ENCODE data around the gene RYR1. TPM values are rescaled to one million over a fixed set of nuclear protein-coding genes. Genes with fewer than 3 reads are reported as not detected.

The RYR1 gene
- total and polyA plus RNA-seq, 2 experiments from 2014 or later = under 0.01 TPM; not detected in 1

DNA sequence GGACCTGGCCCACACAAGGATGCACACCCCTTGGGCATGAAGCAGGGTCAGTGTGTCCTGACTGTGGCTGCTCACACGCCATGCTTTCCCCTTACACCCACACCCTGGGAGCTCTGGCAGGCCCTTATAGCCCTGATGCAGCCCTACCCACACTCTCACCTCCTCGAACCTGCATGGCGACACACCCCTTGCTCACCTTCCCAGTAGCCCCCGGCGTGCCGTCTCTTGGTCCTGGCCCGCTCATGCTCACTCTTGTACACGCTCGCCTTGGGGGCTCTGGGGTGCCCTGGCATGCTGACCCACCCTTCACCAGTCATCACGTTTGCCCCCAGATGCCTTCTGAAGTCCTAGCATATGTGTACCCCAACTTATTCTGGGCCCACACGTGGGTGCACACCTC lies 128.2 kb downstream of the RYR1 start:
- Histone ChIP-seq H4K20me1 (ENCODE audit: insufficient read depth) (no peaks in the 10 kb centered on the region), H3K4me3 (no peak overlapping the region), H3K27ac (no peak overlapping the region), H3K36me3 (ENCODE audit: low read depth) (no peaks in the 10 kb centered on the region), H3K4me2 (ENCODE audit: unreplicated experiment) (no peak overlapping the region), H2AFZ (no peak overlapping the region), H3K9me3 (ENCODE audit: low read depth) (no peaks in the 10 kb centered on the region), H3K9ac (no peak overlapping the region), H3F3A (ENCODE audit: insufficient read depth) (peaks cover 4% of the 10 kb centered on the region; the same call in 1 of the 2 replicates), H3K4me1 (ENCODE audit: insufficient read depth) (peaks cover 7% of the 10 kb centered on the region), H3K9me2 (ENCODE audit: insufficient read depth) (no peaks in the 10 kb centered on the region), H3K79me2 (ENCODE audit: insufficient read depth) (no peaks in the 10 kb centered on the region), H3K27me3 (replicated peaks; ENCODE audit: insufficient read depth) (peaks cover 13% of the 10 kb centered on the region)
- in situ Hi-C loops (cut with MboI) = no loop called here
- TF ChIP-seq EZH2 (IDR thresholded peaks at IDR 0.05; ENCODE audit: insufficient read depth, poor library complexity, severe bottlenecking) (no peak), EZH2phosphoT487 (IDR thresholded peaks at IDR 0.05; ENCODE audit: insufficient read depth, low read depth) (no peak)
- WGBS, 2 experiments (ENCODE audit: low coverage in 1 of 2, low lambda C conversion rate in 2 of 2, missing lambda C conversion rate in 2 of 2) = 58 to 64% methylated on average over 11 of the region's 11 CpGs
- no peak for DNase-seq

DNA sequence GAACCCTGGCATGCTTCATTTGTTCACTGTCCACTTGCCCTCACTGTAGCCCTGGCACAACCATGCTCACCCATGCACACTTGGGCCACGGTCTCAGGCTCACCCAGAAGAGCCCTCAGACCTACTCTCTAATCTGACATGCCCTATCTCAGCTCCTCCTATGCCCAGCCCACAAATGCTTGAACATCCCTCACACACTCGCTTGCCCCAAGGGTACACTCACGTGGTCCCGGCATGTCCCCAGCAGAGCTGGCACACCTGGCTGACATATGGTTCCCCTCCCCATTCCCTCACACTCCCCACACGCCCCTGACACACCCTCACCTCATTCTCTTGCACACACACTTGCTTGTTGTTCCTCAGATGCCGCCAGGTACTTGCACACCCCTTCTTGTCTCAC lies 128.6 kb downstream of the RYR1 start:
- TF ChIP-seq EZH2 (IDR thresholded peaks at IDR 0.05; ENCODE audit: insufficient read depth, poor library complexity, severe bottlenecking) (no peak), EZH2phosphoT487 (IDR thresholded peaks at IDR 0.05; ENCODE audit: insufficient read depth, low read depth) (no peak)
- peaks cover 4% of the 10 kb centered on the region; the same call in 1 of the 2 replicates for H3F3A ChIP-seq (ENCODE audit: insufficient read depth)
- 36 to 64% methylated on average over 6 of the region's 6 CpGs for WGBS, 2 experiments (ENCODE audit: low coverage in 1 of 2, low lambda C conversion rate in 2 of 2, missing lambda C conversion rate in 2 of 2)
- H3K4me3 ChIP-seq = no peak overlapping the region
- DNase-seq = no peak
- peaks cover 7% of the 10 kb centered on the region for H3K4me1 ChIP-seq (ENCODE audit: insufficient read depth)
- H3K27me3 ChIP-seq (replicated peaks; ENCODE audit: insufficient read depth) = peaks cover 13% of the 10 kb centered on the region
- no peak overlapping the region for H3K27ac ChIP-seq
- no peak overlapping the region for H3K4me2 ChIP-seq (ENCODE audit: unreplicated experiment)
- no peak overlapping the region for H3K9ac ChIP-seq
- in situ Hi-C loops (cut with MboI) = no loop called here
- no peaks in the 10 kb centered on the region for H3K9me2 ChIP-seq (ENCODE audit: insufficient read depth)
- no peaks in the 10 kb centered on the region for H3K79me2 ChIP-seq (ENCODE audit: insufficient read depth)
- H3K36me3 ChIP-seq (ENCODE audit: low read depth) = no peaks in the 10 kb centered on the region
- no peaks in the 10 kb centered on the region for H4K20me1 ChIP-seq (ENCODE audit: insufficient read depth)
- H3K9me3 ChIP-seq (ENCODE audit: low read depth) = no peaks in the 10 kb centered on the region
- H2AFZ ChIP-seq = no peak overlapping the region

DNA sequence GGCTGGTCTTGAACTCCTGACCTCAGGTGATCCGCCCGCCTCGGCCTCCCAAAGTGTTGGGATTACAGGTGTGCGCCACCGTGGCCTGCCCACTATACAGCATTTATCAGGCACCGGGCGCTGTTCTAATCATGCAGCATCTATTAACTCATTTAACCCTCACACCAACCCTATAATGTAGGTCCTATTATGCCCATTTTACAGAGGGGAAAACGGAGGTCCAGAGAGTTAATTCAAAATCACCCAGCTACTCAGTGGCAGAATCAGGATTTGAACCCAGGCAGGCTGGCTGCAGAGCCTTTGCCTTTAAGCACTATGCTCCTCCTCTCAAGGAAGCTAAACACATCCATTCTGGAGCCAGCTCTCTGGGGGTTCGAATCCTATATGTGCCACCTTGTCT lies 130.0 kb downstream of the RYR1 start:
- no peak overlapping the region for H3K4me3 ChIP-seq
- no peak overlapping the region for H2AFZ ChIP-seq
- no peak overlapping the region for H3K9ac ChIP-seq
- no peaks in the 10 kb centered on the region for H4K20me1 ChIP-seq (ENCODE audit: insufficient read depth)
- WGBS, 2 experiments (ENCODE audit: low coverage in 1 of 2, low lambda C conversion rate in 2 of 2, missing lambda C conversion rate in 2 of 2) = 81 to 82% methylated on average over 9 of the region's 9 CpGs
- no peak overlapping the region for H3K27ac ChIP-seq
- in situ Hi-C loops (cut with MboI) = no loop called here
- TF ChIP-seq EZH2phosphoT487 (IDR thresholded peaks at IDR 0.05; ENCODE audit: insufficient read depth, low read depth) = no peak
- TF ChIP-seq EZH2 (IDR thresholded peaks at IDR 0.05; ENCODE audit: insufficient read depth, poor library complexity, severe bottlenecking) = no peak
- H3K36me3 ChIP-seq (ENCODE audit: low read depth) = no peaks in the 10 kb centered on the region
- peaks cover 4% of the 10 kb centered on the region; the same call in 1 of the 2 replicates for H3F3A ChIP-seq (ENCODE audit: insufficient read depth)
- H3K79me2 ChIP-seq (ENCODE audit: insufficient read depth) = no peaks in the 10 kb centered on the region
- no peak for DNase-seq
- no peaks in the 10 kb centered on the region for H3K9me3 ChIP-seq (ENCODE audit: low read depth)
- H3K4me1 ChIP-seq (ENCODE audit: insufficient read depth) = peaks cover 7% of the 10 kb centered on the region
- no peak overlapping the region for H3K4me2 ChIP-seq (ENCODE audit: unreplicated experiment)
- no peaks in the 10 kb centered on the region for H3K9me2 ChIP-seq (ENCODE audit: insufficient read depth)
- peaks cover 13% of the 10 kb centered on the region for H3K27me3 ChIP-seq (replicated peaks; ENCODE audit: insufficient read depth)

DNA sequence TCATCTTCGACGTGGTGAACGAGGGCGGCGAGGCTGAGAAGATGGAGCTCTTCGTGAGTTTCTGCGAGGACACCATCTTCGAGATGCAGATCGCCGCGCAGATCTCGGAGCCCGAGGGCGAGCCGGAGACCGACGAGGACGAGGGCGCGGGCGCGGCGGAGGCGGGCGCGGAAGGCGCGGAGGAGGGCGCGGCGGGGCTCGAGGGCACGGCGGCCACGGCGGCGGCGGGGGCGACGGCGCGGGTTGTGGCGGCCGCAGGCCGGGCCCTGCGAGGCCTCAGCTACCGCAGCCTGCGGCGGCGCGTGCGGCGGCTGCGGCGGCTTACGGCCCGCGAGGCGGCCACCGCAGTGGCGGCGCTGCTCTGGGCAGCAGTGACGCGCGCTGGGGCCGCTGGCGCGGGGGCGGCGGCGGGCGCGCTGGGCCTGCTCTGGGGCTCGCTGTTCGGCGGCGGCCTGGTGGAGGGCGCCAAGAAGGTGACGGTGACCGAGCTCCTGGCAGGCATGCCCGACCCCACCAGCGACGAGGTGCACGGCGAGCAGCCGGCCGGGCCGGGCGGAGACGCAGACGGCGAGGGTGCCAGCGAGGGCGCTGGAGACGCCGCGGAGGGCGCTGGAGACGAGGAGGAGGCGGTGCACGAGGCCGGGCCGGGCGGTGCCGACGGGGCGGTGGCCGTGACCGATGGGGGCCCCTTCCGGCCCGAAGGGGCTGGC lies 131.6 kb downstream of the RYR1 start:
- no peak overlapping the region for H3K4me2 ChIP-seq (ENCODE audit: unreplicated experiment)
- no peak overlapping the region for H3K27ac ChIP-seq
- no peaks in the 10 kb centered on the region for H4K20me1 ChIP-seq (ENCODE audit: insufficient read depth)
- H3K27me3 ChIP-seq (replicated peaks; ENCODE audit: insufficient read depth) = peaks cover 13% of the 10 kb centered on the region
- no peak overlapping the region for H3K9ac ChIP-seq
- H3K4me3 ChIP-seq = peak overlapping the region; percentile 43; the same call in 1 of the 2 replicates
- TF ChIP-seq EZH2phosphoT487 (IDR thresholded peaks at IDR 0.05; ENCODE audit: insufficient read depth, low read depth) = no peak
- no peak for TF ChIP-seq EZH2 (IDR thresholded peaks at IDR 0.05; ENCODE audit: insufficient read depth, poor library complexity, severe bottlenecking)
- 7 to 12% methylated on average over 28 to 71 of the region's 111 CpGs for WGBS, 2 experiments (ENCODE audit: low coverage in 1 of 2, low lambda C conversion rate in 2 of 2, missing lambda C conversion rate in 2 of 2)
- peaks cover under 1% of the 10 kb centered on the region; the same call in 1 of the 2 replicates for H3F3A ChIP-seq (ENCODE audit: insufficient read depth)
- H3K9me3 ChIP-seq (ENCODE audit: low read depth) = no peaks in the 10 kb centered on the region
- no peaks in the 10 kb centered on the region for H3K4me1 ChIP-seq (ENCODE audit: insufficient read depth)
- peak; percentile 48 for DNase-seq
- no peaks in the 10 kb centered on the region for H3K36me3 ChIP-seq (ENCODE audit: low read depth)
- no peaks in the 10 kb centered on the region for H3K9me2 ChIP-seq (ENCODE audit: insufficient read depth)
- in situ Hi-C loops (cut with MboI) = no loop called here
- H3K79me2 ChIP-seq (ENCODE audit: insufficient read depth) = no peaks in the 10 kb centered on the region
- peak overlapping the region; percentile 38; the same call in 1 of the 2 replicates for H2AFZ ChIP-seq

Measured in GM23248 (cell line).